VCaP (cell line): Measurements from ENCODE around the gene TAOK3.

ENCODE experiments used
- H3K27ac ChIP-seq: fragments of 450-650 bp; 2 replicates; pipeline ENCODE4 v1.5.1; 2017
- CTCF ChIP-seq: fragments of 450-650 bp; conservative IDR thresholded peaks from 2 replicates; pipeline ENCODE4 v1.5.1; 2017; ENCODE audit warnings: mild to moderate bottlenecking, moderate library complexity

Gene TAOK3

GRCh38 chr12:118101051-118101450 lies 271.7 kb downstream of the TAOK3 start:
- H3K27ac ChIP-seq = no peak overlapping the region
- no peak for TF ChIP-seq CTCF
